22Rv1 (cell line): ENCODE results near the gene PF4V1.

Source experiments
- H3K27ac ChIP-seq: fragments of 450-650 bp; 2 replicates; pipeline ENCODE4 v1.5.1; 2017
- CTCF ChIP-seq: fragments of 450-650 bp; IDR thresholded peaks from 2 replicates; pipeline ENCODE4 v1.5.1; 2017; ENCODE audit warnings: mild to moderate bottlenecking
- ZFX ChIP-seq: fragments of 450-650 bp; IDR thresholded peaks from 2 replicates; pipeline ENCODE4 v1.6.1; 2017; ENCODE audit warnings: antibody characterized with exemption, borderline replicate concordance

Gene PF4V1

GRCh38 chr4:73821325-73821724 lies 31.8 kb upstream of the PF4V1 start:
- H3K27ac ChIP-seq, result no peak overlapping the region
- TF ChIP-seq ZFX, result no peak
- TF ChIP-seq CTCF, result no peak

GRCh38 chr4:73822389-73822788 lies 30.7 kb upstream of the PF4V1 start:
- no peak overlapping the region for H3K27ac ChIP-seq
- TF ChIP-seq ZFX, result no peak
- no peak for TF ChIP-seq CTCF

GRCh38 chr4:73822812-73823504 lies 30.1 kb upstream of the PF4V1 start:
- TF ChIP-seq ZFX, result no peak
- TF ChIP-seq CTCF, result no peak
- H3K27ac ChIP-seq, result no peak overlapping the region

- no peak for TF ChIP-seq CTCF
- TF ChIP-seq ZFX, result no peak
- no peak overlapping the region for H3K27ac ChIP-seq
Measured at GRCh38 chr4:73823760-73824159, 29.3 kb upstream of the PF4V1 start.

GRCh38 chr4:73828956-73829355 lies 24.1 kb upstream of the PF4V1 start:
- TF ChIP-seq ZFX, result no peak
- no peak overlapping the region for H3K27ac ChIP-seq

- TF ChIP-seq CTCF (no peak), ZFX (no peak)
- no peak overlapping the region for H3K27ac ChIP-seq
Measured at GRCh38 chr4:73831569-73831968, 21.5 kb upstream of the PF4V1 start.

GRCh38 chr4:73832651-73833237 lies 20.4 kb upstream of the PF4V1 start:
- H3K27ac ChIP-seq, result no peak overlapping the region
- no peak for TF ChIP-seq ZFX

- no peak within 1 kb of the TSS for H3K27ac ChIP-seq
- TF ChIP-seq CTCF, result no peak
- no peak for TF ChIP-seq ZFX
Measured at GRCh38 chr4:73836373-73837279, 16.5 kb upstream of the PF4V1 start, which contains the start of gene CXCL6. Gene CXCL6, plus strand, starts transcription at chr4:73836678. Its CDS starts 73 bp downstream, at chr4:73836751.
